Fibroblast of skin of abdomen (primary cell): ENCODE data around the gene ATG14.
A peak's percentile ranks its signal among the peaks of the same experiment; 100 is the strongest.
"Not testable (repeated sequence)": the region's sequence is repeated elsewhere in the genome, so short reads cannot be mapped to it uniquely, and the experiment has no call there.

Experiments
- DNase-seq: peaks from one replicate; pipeline ENCODE4 v3.0.0-alpha.2; 2013

The ATG14 gene

GRCh38 chr14:55386037-55386808 is 25.4 kb downstream of the ATG14 start:
- no peak for DNase-seq

- no peak for DNase-seq
These were observed 27.1 kb downstream of the ATG14 start for GRCh38 chr14:55384536-55384935.

GRCh38 chr14:55383541-55384140 is 28.0 kb downstream of the ATG14 start:
- DNase-seq = no peak

- DNase-seq = not testable (repeated sequence)
These were observed 28.6 kb downstream of the ATG14 start for GRCh38 chr14:55383056-55383466.

GRCh38 chr14:55382483-55382882 is 29.1 kb downstream of the ATG14 start:
- no peak for DNase-seq

- DNase-seq = no peak
These were observed 30.1 kb downstream of the ATG14 start for GRCh38 chr14:55381561-55381960.

GRCh38 chr14:55381040-55381439 is 30.6 kb downstream of the ATG14 start:
- no peak for DNase-seq

GRCh38 chr14:55377236-55377635 is 34.4 kb downstream of the ATG14 start:
- DNase-seq = no peak

GRCh38 chr14:55374771-55375170 is 36.9 kb downstream of the ATG14 start:
- DNase-seq = no peak

GRCh38 chr14:55373784-55374705 is 37.6 kb downstream of the ATG14 start:
- peak; percentile 28 for DNase-seq

- no peak for DNase-seq
These were observed 38.8 kb downstream of the ATG14 start for GRCh38 chr14:55372825-55373224.

GRCh38 chr14:55372423-55372822 is 39.2 kb downstream of the ATG14 start:
- no peak for DNase-seq

- DNase-seq = no peak
These were observed 40.7 kb downstream of the ATG14 start for GRCh38 chr14:55370883-55371455.

- DNase-seq = peak; percentile 61
These were observed 45.4 kb downstream of the ATG14 start for GRCh38 chr14:55366271-55366670.

- DNase-seq = no peak
These were observed 50.4 kb downstream of the ATG14 start for GRCh38 chr14:55361190-55361589.

GRCh38 chr14:55359307-55359706 is 52.3 kb downstream of the ATG14 start:
- no peak for DNase-seq

GRCh38 chr14:55356913-55357312 is 54.7 kb downstream of the ATG14 start:
- DNase-seq = no peak

- DNase-seq = no peak
These were observed 55.7 kb downstream of the ATG14 start for GRCh38 chr14:55355922-55356321.

- DNase-seq = peak; percentile 28
These were observed 57.1 kb downstream of the ATG14 start for GRCh38 chr14:55354500-55354899.

GRCh38 chr14:55353686-55354467 is 57.8 kb downstream of the ATG14 start:
- DNase-seq = no peak

- no peak for DNase-seq
These were observed 59.4 kb downstream of the ATG14 start for GRCh38 chr14:55352201-55352600.

- no peak for DNase-seq
These were observed 60.5 kb downstream of the ATG14 start for GRCh38 chr14:55351111-55351510.
